CD14-positive monocyte (primary cell): ENCODE results near the gene SARS1. TPM values are rescaled to one million over a fixed set of nuclear protein-coding genes. Genes with fewer than 3 reads are reported as not detected.
A peak's percentile ranks its signal among the peaks of the same experiment; 100 is the strongest.

Experiments
- DNase-seq, 3 donors: peaks; one replicate each; pipeline ENCODE4 v3.0.0-alpha.2; 2011 to 2022
- H2AFZ ChIP-seq: 2 replicates; pipeline ENCODE4 v1.6.0; 2012; ENCODE audit warnings: mild to moderate bottlenecking, low read depth, low read length, inconsistent platforms; ENCODE audit not compliant: insufficient read depth, poor library complexity, severe bottlenecking
- H3K27ac ChIP-seq, 2 donors: 1 replicate in 1 of 2; 2 replicates in 1 of 2; pipeline ENCODE4 v1.5.1; 2012 to 2013; ENCODE audit warnings: low read length in 2 of 2, control low read depth in 1 of 2, inconsistent platforms in 1 of 2, low read depth in 1 of 2, mild to moderate bottlenecking in 1 of 2
- H3K27me3 ChIP-seq, 2 donors: one replicate each; pipeline versions ENCODE4 v1.6.0 to v1.6.1; 2011 to 2013; ENCODE audit warnings: low read length in 2 of 2; ENCODE audit not compliant: control insufficient read depth in 2 of 2, insufficient read depth in 2 of 2
- H3K36me3 ChIP-seq, 2 donors: replicated peaks in 1 of 2; 1 replicate in 1 of 2; 2 replicates in 1 of 2; pipeline versions ENCODE4 v1.5.1 to v1.6.1; 2012 to 2013; ENCODE audit warnings: low read length in 2 of 2, control low read depth in 1 of 2, inconsistent platforms in 1 of 2, mild to moderate bottlenecking in 1 of 2; ENCODE audit not compliant: insufficient read depth in 2 of 2, control insufficient read depth in 1 of 2
- H3K4me1 ChIP-seq, 2 donors: 1 replicate in 1 of 2; 2 replicates in 1 of 2; pipeline versions ENCODE4 v1.5.1 to v1.6.1; 2012 to 2013; ENCODE audit warnings: low read length in 2 of 2, control low read depth in 1 of 2, inconsistent platforms in 1 of 2, mild to moderate bottlenecking in 1 of 2, moderate library complexity in 1 of 2; ENCODE audit not compliant: insufficient read depth in 2 of 2, control insufficient read depth in 1 of 2
- H3K4me2 ChIP-seq: replicated peaks from 2 replicates; pipeline ENCODE3; 2012; ENCODE audit warnings: low read length, moderate library complexity, mild to moderate bottlenecking; ENCODE audit not compliant: poor library complexity, severe bottlenecking; ENCODE audit errors: extremely low read depth
- H3K4me3 ChIP-seq, 3 experiments: fragments of 200-600 bp in 1 of 3; sonication (generic) in 1 of 3; replicated peaks in 1 of 3; 1 replicate in 2 of 3; 2 replicates in 1 of 3; pipeline ENCODE4 v1.5.1; 2011 to 2013; ENCODE audit warnings: low read length in 3 of 3, mild to moderate bottlenecking in 3 of 3, control low read depth in 2 of 3, low read depth in 2 of 3, inconsistent platforms in 1 of 3, moderate library complexity in 1 of 3
- H3K79me2 ChIP-seq: 2 replicates; pipeline ENCODE4 v1.6.0; 2012; ENCODE audit warnings: mild to moderate bottlenecking, control low read depth, inconsistent platforms, low read length, moderate library complexity; ENCODE audit not compliant: insufficient read depth
- H3K9ac ChIP-seq: 2 replicates; pipeline ENCODE4 v1.6.0; 2017; ENCODE audit warnings: low read length, mild to moderate bottlenecking; ENCODE audit not compliant: insufficient read depth, poor library complexity, severe bottlenecking
- H3K9me3 ChIP-seq, 2 donors: replicated peaks in 1 of 2; 1 replicate in 1 of 2; 2 replicates in 1 of 2; pipeline versions ENCODE4 v1.5.1 to v1.6.1; 2012 to 2013; ENCODE audit warnings: low read length in 2 of 2, control low read depth in 1 of 2; ENCODE audit not compliant: control insufficient read depth in 1 of 2, insufficient read depth in 1 of 2
- H4K20me1 ChIP-seq: 2 replicates; pipeline ENCODE4 v1.6.0; 2012; ENCODE audit warnings: mild to moderate bottlenecking, low read length, control low read depth, moderate library complexity; ENCODE audit not compliant: insufficient read depth
- H3K27ac Mint-ChIP-seq, 7 donors: one replicate each; pipeline ENCODE4 v1.8.0; 2020; ENCODE audit warnings: mild to moderate bottlenecking in 7 of 7, mixed read lengths in 7 of 7, moderate library complexity in 6 of 7, inconsistent platforms in 2 of 7
- H3K27me3 Mint-ChIP-seq, 3 donors: one replicate each; pipeline ENCODE4 v1.8.0; 2021 to 2022; ENCODE audit warnings: low read depth in 3 of 3, mild to moderate bottlenecking in 3 of 3, mixed read lengths in 3 of 3, moderate library complexity in 3 of 3, inconsistent platforms in 1 of 3
- H3K36me3 Mint-ChIP-seq, 2 donors: one replicate each; pipeline ENCODE4 v1.8.0; 2020; ENCODE audit warnings: mixed read lengths in 2 of 2, inconsistent platforms in 1 of 2, mild to moderate bottlenecking in 1 of 2
- H3K4me1 Mint-ChIP-seq: one replicate; pipeline ENCODE4 v1.8.0; 2020; ENCODE audit warnings: mild to moderate bottlenecking, mixed read lengths
- H3K4me3 Mint-ChIP-seq, 2 donors: one replicate each; pipeline ENCODE4 v1.8.0; 2020; ENCODE audit warnings: mild to moderate bottlenecking in 2 of 2, mixed read lengths in 2 of 2, moderate library complexity in 1 of 2
- H3K9me3 Mint-ChIP-seq, 7 donors: one replicate each; pipeline ENCODE4 v1.8.0; 2020 to 2022; ENCODE audit warnings: mixed read lengths in 7 of 7, mild to moderate bottlenecking in 6 of 7, moderate library complexity in 6 of 7, inconsistent platforms in 2 of 7
- CTCF ChIP-seq: fragments of 200-600 bp; IDR thresholded peaks from one replicate; pipeline ENCODE4 v1.8.0; 2022; ENCODE audit warnings: antibody characterized with exemption, mild to moderate bottlenecking
- WGBS: methylation state at CpG from one replicate; pipeline ENCODE4 v1.1.5; 2013; ENCODE audit warnings: missing lambda C conversion rate; ENCODE audit not compliant: insufficient coverage; 5-methylcytosine and 5-hydroxymethylcytosine counted together
- intact Hi-C, 2 donors: fragments of 100-400 bp; cut with micrococcal nuclease; formaldehyde crosslinking; loops; one replicate each; pipeline versions ENCODE4 v1.15.0 to v1.15.1; 2023
- polyA plus RNA-seq, 3 donors: library from polyadenylated mRNA; depleted of rRNA in 1 of 3; unstranded in 2 of 3; stranded (reverse) in 1 of 3; fragments of 300-500 nt in 2 of 3; fragments of >200 nt in 1 of 3; fragmentation: Illumina TruSeq in 2 of 3; gene quantifications; 1 replicate in 2 of 3; 2 replicates in 1 of 3; pipeline ENCODE4 v1.2.3, GENCODE V29; 2012 to 2021

The SARS1 gene
- polyA plus RNA-seq, 3 donors = 70.1 to 107 (median 99.1) TPM

- Histone ChIP-seq H3K4me2 (no peak overlapping the region), H3K9me3 (no peaks in the 10 kb centered on the region), H3K4me1 (peaks cover 4 to 8% of the 10 kb centered on the region in 2 donors), H3K9ac (peak overlapping the region; percentile 15), H3K27ac (no peak overlapping the region), H4K20me1 (no peaks in the 10 kb centered on the region), H3K79me2 (no peaks in the 10 kb centered on the region), H3K27me3 (peaks cover 4 to 23% of the 10 kb centered on the region in 2 donors), H3K4me3 (no peak overlapping the region), H2AFZ (no peak overlapping the region), H3K36me3 (no peaks in the 10 kb centered on the region)
- WGBS = 93% methylated on average over 4 of the region's 7 CpGs
- H3K27ac Mint-ChIP-seq = no peak overlapping the region
- intact Hi-C loops = no loop called here
- H3K36me3 Mint-ChIP-seq = no peaks in the 10 kb centered on the region
- H3K4me1 Mint-ChIP-seq = peaks cover 4% of the 10 kb centered on the region
- TF ChIP-seq CTCF = no peak
- H3K9me3 Mint-ChIP-seq = peaks cover 0 to 11% (median 0%) of the 10 kb centered on the region in 7 donors
- H3K27me3 Mint-ChIP-seq = peaks cover 19 to 41% (median 20%) of the 10 kb centered on the region in 3 donors
- H3K4me3 Mint-ChIP-seq = no peak overlapping the region
- no peak for DNase-seq
These were observed 40.9 kb downstream of the SARS1 start for GRCh38 chr1:109254621-109255096.

- 90% methylated on average over 14 of the region's 15 CpGs for WGBS
- H3K4me1 ChIP-seq = peaks cover 2 to 3% of the 10 kb centered on the region in 2 donors
- no peak overlapping the region for H3K4me3 ChIP-seq
- H3K9me3 Mint-ChIP-seq = peaks cover 0 to 11% (median 0%) of the 10 kb centered on the region in 7 donors
- H3K36me3 ChIP-seq = no peaks in the 10 kb centered on the region
- DNase-seq = no peak
- H2AFZ ChIP-seq = no peak overlapping the region
- no peak overlapping the region for H3K27ac ChIP-seq
- no peaks in the 10 kb centered on the region for H3K36me3 Mint-ChIP-seq
- no peaks in the 10 kb centered on the region for H3K9me3 ChIP-seq
- TF ChIP-seq CTCF = no peak
- peaks cover 2 to 20% of the 10 kb centered on the region in 2 donors for H3K27me3 ChIP-seq
- H3K4me2 ChIP-seq = no peak overlapping the region
- peak overlapping the region in 1 of 7 donors; percentile 72 for H3K27ac Mint-ChIP-seq
- peaks cover 18 to 38% (median 18%) of the 10 kb centered on the region in 3 donors for H3K27me3 Mint-ChIP-seq
- no peak overlapping the region for H3K4me3 Mint-ChIP-seq
- no peaks in the 10 kb centered on the region for H3K79me2 ChIP-seq
- H4K20me1 ChIP-seq = no peaks in the 10 kb centered on the region
- H3K4me1 Mint-ChIP-seq = peaks cover 1% of the 10 kb centered on the region
- intact Hi-C loops = no loop called here
- H3K9ac ChIP-seq = no peak overlapping the region
These were observed 41.5 kb downstream of the SARS1 start for GRCh38 chr1:109255097-109255651.
